H9 (cell line): Measurements from ENCODE around the gene RPS17. TPM values are rescaled to one million over a fixed set of nuclear protein-coding genes. Genes with fewer than 3 reads are reported as not detected.

Experiments
- DNase-seq: peaks from one replicate; pipeline ENCODE4 v3.0.0-alpha.2; 2017
- H2AFZ ChIP-seq: one replicate; pipeline ENCODE4 v1.6.1; 2013; ENCODE audit warnings: mild to moderate bottlenecking, low read length, control low read depth, moderate library complexity
- H2AK5ac ChIP-seq: 2 replicates; pipeline ENCODE4 v1.6.1; 2013; ENCODE audit warnings: low read length, control low read depth, mixed read lengths; ENCODE audit not compliant: insufficient read length
- H2BK120ac ChIP-seq: one replicate; pipeline ENCODE4 v1.6.1; 2013; ENCODE audit warnings: low read depth, mild to moderate bottlenecking, low read length, control low read depth, inconsistent platforms; ENCODE audit not compliant: poor library complexity, severe bottlenecking
- H2BK12ac ChIP-seq: 2 replicates; pipeline ENCODE4 v1.6.1; 2013; ENCODE audit warnings: low read length, control low read depth, mixed read lengths, low read depth; ENCODE audit not compliant: insufficient read length
- H2BK15ac ChIP-seq: 2 replicates; pipeline ENCODE4 v1.6.1; 2013; ENCODE audit warnings: low read depth, low read length, control low read depth
- H2BK20ac ChIP-seq: one replicate; pipeline ENCODE4 v1.6.1; 2013; ENCODE audit warnings: low read depth, mild to moderate bottlenecking, low read length, control low read depth, inconsistent platforms; ENCODE audit not compliant: poor library complexity, severe bottlenecking
- H2BK5ac ChIP-seq: 2 replicates; pipeline ENCODE4 v1.6.1; 2013; ENCODE audit warnings: low read length, control low read depth, mixed read lengths; ENCODE audit not compliant: insufficient read length
- H3K14ac ChIP-seq: 2 replicates; pipeline ENCODE4 v1.6.1; 2013; ENCODE audit warnings: low read length, control low read depth; ENCODE audit not compliant: insufficient read depth
- H3K18ac ChIP-seq: 2 replicates; pipeline ENCODE4 v1.6.1; 2013; ENCODE audit warnings: low read depth, mild to moderate bottlenecking, mixed read lengths, low read length, control low read depth; ENCODE audit not compliant: insufficient read length
- H3K23ac ChIP-seq: 2 replicates; pipeline ENCODE4 v1.6.1; 2013; ENCODE audit warnings: low read length, control low read depth, mixed read lengths, low read depth; ENCODE audit not compliant: insufficient read length
- H3K23me2 ChIP-seq: 2 replicates; pipeline ENCODE4 v1.6.1; 2013; ENCODE audit warnings: low read depth, mild to moderate bottlenecking, mixed read lengths, low read length, control low read depth; ENCODE audit not compliant: insufficient read length, poor library complexity, severe bottlenecking
- H3K27ac ChIP-seq: 2 replicates; pipeline ENCODE4 v1.5.1; 2013; ENCODE audit warnings: low read length, control low read depth, mixed read lengths, low read depth; ENCODE audit not compliant: insufficient read length
- H3K27me3 ChIP-seq: 2 replicates; pipeline ENCODE4 v1.6.1; 2013; ENCODE audit warnings: low read length, control low read depth, inconsistent platforms; ENCODE audit not compliant: insufficient read depth
- H3K4ac ChIP-seq: 2 replicates; pipeline ENCODE4 v1.6.1; 2013; ENCODE audit warnings: low read depth, mild to moderate bottlenecking, control low read depth, inconsistent platforms, low read length, moderate library complexity
- H3K4me1 ChIP-seq: 2 replicates; pipeline ENCODE4 v1.6.1; 2013; ENCODE audit warnings: low read length, control low read depth, inconsistent platforms; ENCODE audit not compliant: insufficient read depth
- H3K4me2 ChIP-seq: 2 replicates; pipeline ENCODE4 v1.6.1; 2013; ENCODE audit warnings: low read length, control low read depth, mixed read lengths; ENCODE audit not compliant: insufficient read length, insufficient read depth
- H3K56ac ChIP-seq: 2 replicates; pipeline ENCODE4 v1.6.1; 2013; ENCODE audit warnings: low read depth, mild to moderate bottlenecking, mixed read lengths, low read length, control low read depth; ENCODE audit not compliant: insufficient read length
- H3K79me1 ChIP-seq: 2 replicates; pipeline ENCODE4 v1.6.1; 2013; ENCODE audit warnings: low read depth, mild to moderate bottlenecking, moderate library complexity, low read length, control low read depth, inconsistent platforms; ENCODE audit not compliant: insufficient read depth, poor library complexity, severe bottlenecking
- H3K79me2 ChIP-seq: 2 replicates; pipeline ENCODE4 v1.6.1; 2013; ENCODE audit warnings: low read length, control low read depth, inconsistent platforms; ENCODE audit not compliant: insufficient read depth
- H3K9ac ChIP-seq: 2 replicates; pipeline ENCODE4 v1.6.1; 2013; ENCODE audit warnings: low read length, control low read depth, mixed read lengths; ENCODE audit not compliant: insufficient read length; ENCODE audit errors: extremely low read depth
- H3K9me3 ChIP-seq: one replicate; pipeline ENCODE4 v1.6.1; 2013; ENCODE audit warnings: low read depth, low read length, inconsistent platforms; ENCODE audit not compliant: control insufficient read depth
- H3T11ph ChIP-seq: one replicate; pipeline ENCODE4 v1.6.1; 2013; ENCODE audit warnings: mild to moderate bottlenecking, low read length, control low read depth, inconsistent platforms
- H4K20me1 ChIP-seq: one replicate; pipeline ENCODE4 v1.6.1; 2013; ENCODE audit not compliant: control insufficient read depth, insufficient read length, insufficient read depth
- H4K5ac ChIP-seq: 2 replicates; pipeline ENCODE4 v1.6.1; 2013; ENCODE audit warnings: low read depth, mild to moderate bottlenecking, mixed read lengths, low read length, control low read depth; ENCODE audit not compliant: insufficient read length
- H4K8ac ChIP-seq: replicated peaks from 2 replicates; pipeline ENCODE4 v1.6.1; 2013; ENCODE audit warnings: low read length, control low read depth, mixed read lengths, low read depth; ENCODE audit not compliant: insufficient read length
- H4K91ac ChIP-seq: 2 replicates; pipeline ENCODE4 v1.6.1; 2013; ENCODE audit warnings: low read depth, mild to moderate bottlenecking, moderate library complexity, mixed read lengths, low read length, control low read depth; ENCODE audit not compliant: insufficient read length
- H3K27ac Mint-ChIP-seq, 3 experiments: 2 replicates in 2 of 3; 3 replicates in 1 of 3; pipeline ENCODE4 v1.8.0; 2020 to 2021; ENCODE audit warnings: mixed read lengths in 3 of 3, mild to moderate bottlenecking in 1 of 3, moderate library complexity in 1 of 3
- H3K27me3 Mint-ChIP-seq: 2 replicates; pipeline ENCODE4 v1.8.0; 2021; ENCODE audit warnings: low read depth, mild to moderate bottlenecking, moderate library complexity, mixed read lengths
- H3K36me3 Mint-ChIP-seq, 3 experiments: 2 replicates in 2 of 3; 3 replicates in 1 of 3; pipeline ENCODE4 v1.8.0; 2020 to 2021; ENCODE audit warnings: low read depth in 3 of 3, mixed read lengths in 3 of 3; ENCODE audit not compliant: insufficient read depth in 1 of 3
- H3K4me1 Mint-ChIP-seq, 2 experiments: 2 replicates each; pipeline ENCODE4 v1.8.0; 2020; ENCODE audit warnings: mixed read lengths in 2 of 2
- H3K4me3 Mint-ChIP-seq, 2 experiments: 2 replicates in 1 of 2; 3 replicates in 1 of 2; pipeline ENCODE4 v1.8.0; 2020 to 2021; ENCODE audit warnings: mild to moderate bottlenecking in 2 of 2, mixed read lengths in 2 of 2, moderate library complexity in 1 of 2
- H3K9me3 Mint-ChIP-seq, 2 experiments: 2 replicates in 1 of 2; 3 replicates in 1 of 2; pipeline ENCODE4 v1.8.0; 2020; ENCODE audit warnings: mild to moderate bottlenecking in 2 of 2, mixed read lengths in 2 of 2, moderate library complexity in 1 of 2
- CTCF ChIP-seq: fragments of 200-600 bp; sonication (generic); conservative IDR thresholded peaks from 3 replicates; pipeline ENCODE4 v1.8.0; 2021; ENCODE audit warnings: antibody characterized with exemption, mild to moderate bottlenecking
- WGBS: extraction: QIAGEN DNeasy Blood & Tissue Kit; methylation state at CpG from one replicate; pipeline ENCODE4 v1.1.7; 2013; ENCODE audit warnings: missing lambda C conversion rate, low lambda C conversion rate, mixed read lengths; ENCODE audit not compliant: insufficient read length; ENCODE audit errors: extremely low coverage; 5-methylcytosine and 5-hydroxymethylcytosine counted together
- total RNA-seq: library from RNA; stranded (reverse); gene quantifications from 2 replicates; pipeline ENCODE4 v1.2.1, GENCODE V29; 2021

RPS17 gene
- total RNA-seq, 1 experiment from 2014 or later: 2,597 TPM

- DNase-seq: peak; percentile 47
- H3K23ac ChIP-seq: no peak overlapping the region
Observed at GRCh38 chr15:82543160-82543559, 2.9 kb upstream of the RPS17 start.

More at GRCh38 chr15:82543160-82543559, 2.9 kb upstream of the RPS17 start:
- H2BK120ac ChIP-seq: no peak overlapping the region
- Mint-ChIP-seq H3K27ac (peak overlapping the region in 1 of 3 experiments; percentile 88; a peak in 2 of 7 replicates), H3K4me3 (peak overlapping the region in 1 of 2 experiments; percentile 63; a peak in 1 of 5 replicates), H3K4me1 (peaks cover 26 to 27% of the 10 kb centered on the region in 2 experiments), H3K27me3 (no peaks in the 10 kb centered on the region; the same call in none of the 2 replicates), H3K9me3 (peaks cover 0 to 8% of the 10 kb centered on the region in 2 experiments; a peak in 1 of 5 replicates), H3K36me3 (peaks cover 18 to 19% (median 19%) of the 10 kb centered on the region in 3 experiments)
- H3K4me2 ChIP-seq: peak overlapping the region; percentile 20
- no peak overlapping the region for H4K8ac ChIP-seq
- WGBS: no CpG with 5 or more reads among the region's 2 CpGs
- H3K9me3 ChIP-seq: no peaks in the 10 kb centered on the region
- no peak overlapping the region for H4K91ac ChIP-seq
- no peak overlapping the region for H3K9ac ChIP-seq
- peaks cover 12% of the 10 kb centered on the region; the same call in 1 of the 2 replicates for H3K79me2 ChIP-seq
- H3K56ac ChIP-seq: no peak overlapping the region
- H2BK12ac ChIP-seq: no peak overlapping the region
- no peak overlapping the region for H2AK5ac ChIP-seq
- no peak overlapping the region for H4K5ac ChIP-seq
- no peak overlapping the region for H2BK20ac ChIP-seq
- H2AFZ ChIP-seq: no peak overlapping the region
- no peaks in the 10 kb centered on the region for H4K20me1 ChIP-seq
- no peak overlapping the region for H3K27ac ChIP-seq
- H3K18ac ChIP-seq: no peak overlapping the region
- no peak overlapping the region for H2BK15ac ChIP-seq
- no peaks in the 10 kb centered on the region for H3K79me1 ChIP-seq
- no peak for TF ChIP-seq CTCF
- no peaks in the 10 kb centered on the region for H3K27me3 ChIP-seq
- no peak overlapping the region for H3T11ph ChIP-seq
- no peak overlapping the region for H3K14ac ChIP-seq
- H3K4ac ChIP-seq: no peak overlapping the region
- H3K23me2 ChIP-seq: peaks cover 6% of the 10 kb centered on the region
- no peak overlapping the region for H2BK5ac ChIP-seq
- H3K4me1 ChIP-seq: peaks cover 4% of the 10 kb centered on the region; the same call in 1 of the 2 replicates
